Neural progenitor cell (in vitro differentiated cells): ENCODE data around the gene NDEL1.

Source experiments
- EZH2 ChIP-seq: fragments of 200-600 bp; sonication (generic); IDR thresholded peaks from 2 replicates; pipeline ENCODE4 v1.6.1; 2017; ENCODE audit warnings: antibody characterized with exemption, mild to moderate bottlenecking, moderate library complexity
- EZH2phosphoT487 ChIP-seq: fragments of 200-600 bp; sonication (generic); IDR thresholded peaks from 2 replicates; pipeline ENCODE4 v1.6.1; 2017; ENCODE audit warnings: antibody characterized with exemption
- TF ChIP-seq, protein P1 (sequence below): fragments of 200-600 bp; sonication (generic); IDR thresholded peaks from 2 replicates; pipeline ENCODE4 v1.5.1; 2017; ENCODE audit warnings: antibody characterized with exemption, mild to moderate bottlenecking

DNA sequence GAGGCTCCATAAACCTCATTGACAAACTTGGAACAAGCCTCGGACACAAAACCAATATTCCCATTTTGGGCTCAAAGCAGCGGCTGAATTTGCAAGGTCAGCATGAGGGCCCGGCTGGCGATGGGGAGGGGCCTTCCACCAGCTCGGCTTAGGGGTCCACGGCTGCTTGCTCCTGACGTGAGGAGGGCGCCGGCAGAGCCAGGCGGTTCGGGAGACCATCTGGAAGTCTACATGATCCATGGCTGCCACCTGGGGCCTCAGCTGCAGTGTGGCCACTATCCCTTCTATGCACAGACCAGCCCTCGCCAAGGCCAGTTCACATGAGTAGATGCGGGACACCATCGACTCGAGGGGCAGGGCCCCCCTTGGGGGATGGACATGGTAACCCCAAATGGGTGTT lies 39.1 kb downstream of the NDEL1 start:
- TF ChIP-seq EZH2, result no peak
- TF ChIP-seq, protein P1, sequence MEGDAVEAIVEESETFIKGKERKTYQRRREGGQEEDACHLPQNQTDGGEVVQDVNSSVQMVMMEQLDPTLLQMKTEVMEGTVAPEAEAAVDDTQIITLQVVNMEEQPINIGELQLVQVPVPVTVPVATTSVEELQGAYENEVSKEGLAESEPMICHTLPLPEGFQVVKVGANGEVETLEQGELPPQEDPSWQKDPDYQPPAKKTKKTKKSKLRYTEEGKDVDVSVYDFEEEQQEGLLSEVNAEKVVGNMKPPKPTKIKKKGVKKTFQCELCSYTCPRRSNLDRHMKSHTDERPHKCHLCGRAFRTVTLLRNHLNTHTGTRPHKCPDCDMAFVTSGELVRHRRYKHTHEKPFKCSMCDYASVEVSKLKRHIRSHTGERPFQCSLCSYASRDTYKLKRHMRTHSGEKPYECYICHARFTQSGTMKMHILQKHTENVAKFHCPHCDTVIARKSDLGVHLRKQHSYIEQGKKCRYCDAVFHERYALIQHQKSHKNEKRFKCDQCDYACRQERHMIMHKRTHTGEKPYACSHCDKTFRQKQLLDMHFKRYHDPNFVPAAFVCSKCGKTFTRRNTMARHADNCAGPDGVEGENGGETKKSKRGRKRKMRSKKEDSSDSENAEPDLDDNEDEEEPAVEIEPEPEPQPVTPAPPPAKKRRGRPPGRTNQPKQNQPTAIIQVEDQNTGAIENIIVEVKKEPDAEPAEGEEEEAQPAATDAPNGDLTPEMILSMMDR, result no peak
- TF ChIP-seq EZH2phosphoT487, result no peak
